HepG2 (cell line): ENCODE data around the gene GSTK1. TPM values are rescaled to one million over a fixed set of nuclear protein-coding genes. Genes with fewer than 3 reads are reported as not detected.

ENCODE experiments used
- DZIP1 ChIP-seq: sonication (generic); formaldehyde crosslinking; IDR thresholded peaks from 2 replicates; pipeline ENCODE4 v1.5.0; 2020; ENCODE audit warnings: mild to moderate bottlenecking, missing genetic modification reagents
- FOXJ3 ChIP-seq: sonication (generic); formaldehyde crosslinking; IDR thresholded peaks from 2 replicates; pipeline ENCODE4 v1.4.0; 2020; ENCODE audit warnings: missing genetic modification reagents, mild to moderate bottlenecking, borderline replicate concordance
- GMEB1 ChIP-seq: sonication (generic); formaldehyde crosslinking; IDR thresholded peaks from 2 replicates; pipeline ENCODE4 v1.5.1; 2020; ENCODE audit warnings: missing genetic modification reagents, mild to moderate bottlenecking, borderline replicate concordance
- HMGA1 ChIP-seq: sonication (generic); formaldehyde crosslinking; conservative IDR thresholded peaks from 2 replicates; pipeline ENCODE4 v1.4.0; 2020; ENCODE audit warnings: missing genetic modification reagents
- NR2C2 ChIP-seq: sonication (generic); formaldehyde crosslinking; IDR thresholded peaks from 2 replicates; pipeline ENCODE4 v1.4.0; 2020; ENCODE audit warnings: missing genetic modification reagents, mild to moderate bottlenecking, moderate library complexity, borderline replicate concordance
- RNF2 ChIP-seq: fragments of 450-650 bp; conservative IDR thresholded peaks from 2 replicates; pipeline ENCODE4 v1.6.1; 2016; ENCODE audit warnings: low read depth
- YEATS2 ChIP-seq: sonication (generic); formaldehyde crosslinking; IDR thresholded peaks from 2 replicates; pipeline ENCODE4 v1.4.0; 2020; ENCODE audit warnings: missing genetic modification reagents, borderline replicate concordance
- ZC3H13 ChIP-seq: sonication (generic); formaldehyde crosslinking; IDR thresholded peaks from 2 replicates; pipeline ENCODE4 v1.8.1; 2023; ENCODE audit warnings: mild to moderate bottlenecking, missing genetic modification reagents, moderate library complexity
- ZNF414 ChIP-seq: sonication (generic); formaldehyde crosslinking; IDR thresholded peaks from 2 replicates; pipeline ENCODE4 v1.5.0; 2020; ENCODE audit warnings: missing genetic modification reagents
- ZNF850 ChIP-seq: sonication (generic); formaldehyde crosslinking; conservative IDR thresholded peaks from 2 replicates; pipeline ENCODE4 v1.9.0; 2021; ENCODE audit warnings: mild to moderate bottlenecking, missing genetic modification reagents
- polyA plus RNA-seq, 8 experiments: library from polyadenylated mRNA; depleted of rRNA in 3 of 8; stranded (reverse) in 7 of 8; unstranded in 1 of 8; fragments of >200 nt; fragmentation: Illumina TruSeq in 4 of 8; extraction: Trizol in 4 of 8; gene quantifications; 2 replicates each; pipeline versions ENCODE4 v1.2.1 to v1.2.3, GENCODE V29; 2011 to 2016; ENCODE audit warnings: low read depth in 4 of 8, missing spikeins in 1 of 8, mixed read lengths in 1 of 8; ENCODE audit not compliant: insufficient read depth in 1 of 8
- total RNA-seq, 5 experiments: library from RNA; depleted of rRNA; stranded (reverse); fragments of >200 nt; fragmentation: Illumina TruSeq; extraction: Trizol; gene quantifications; 2 replicates each; pipeline ENCODE4 v1.2.3, GENCODE V29; 2016; ENCODE audit warnings: low read depth in 1 of 5
- TF ChIP-seq, protein P1 (sequence below): sonication (generic); formaldehyde crosslinking; IDR thresholded peaks from 2 replicates; pipeline ENCODE4 v1.4.0; 2020; ENCODE audit warnings: missing genetic modification reagents, borderline replicate concordance
- TF ChIP-seq, protein P2 (sequence below): sonication (generic); formaldehyde crosslinking; conservative IDR thresholded peaks from 2 replicates; pipeline ENCODE4 v1.4.0; 2020; ENCODE audit warnings: mild to moderate bottlenecking, missing genetic modification reagents, moderate library complexity
- TF ChIP-seq, protein P3 (sequence below): sonication (generic); formaldehyde crosslinking; IDR thresholded peaks from 2 replicates; pipeline ENCODE4 v1.4.0; 2020; ENCODE audit warnings: mild to moderate bottlenecking, missing genetic modification reagents

GSTK1 gene
- total and polyA plus RNA-seq, 2 of the 13 experiments (the other 11 are each of a cell fraction or from before 2014, with no cell fraction given), result 64.6 to 92.1 TPM

- TF ChIP-seq GMEB1 (CRISPR knock-in tag), result no peak
- TF ChIP-seq ZNF850 (CRISPR knock-in tag), result no peak
- TF ChIP-seq ZNF414 (CRISPR knock-in tag), result no peak
- TF ChIP-seq, protein P1, sequence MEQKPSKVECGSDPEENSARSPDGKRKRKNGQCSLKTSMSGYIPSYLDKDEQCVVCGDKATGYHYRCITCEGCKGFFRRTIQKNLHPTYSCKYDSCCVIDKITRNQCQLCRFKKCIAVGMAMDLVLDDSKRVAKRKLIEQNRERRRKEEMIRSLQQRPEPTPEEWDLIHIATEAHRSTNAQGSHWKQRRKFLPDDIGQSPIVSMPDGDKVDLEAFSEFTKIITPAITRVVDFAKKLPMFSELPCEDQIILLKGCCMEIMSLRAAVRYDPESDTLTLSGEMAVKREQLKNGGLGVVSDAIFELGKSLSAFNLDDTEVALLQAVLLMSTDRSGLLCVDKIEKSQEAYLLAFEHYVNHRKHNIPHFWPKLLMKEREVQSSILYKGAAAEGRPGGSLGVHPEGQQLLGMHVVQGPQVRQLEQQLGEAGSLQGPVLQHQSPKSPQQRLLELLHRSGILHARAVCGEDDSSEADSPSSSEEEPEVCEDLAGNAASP (CRISPR knock-in tag), result peak; percentile 28; the same call in 1 of the 2 replicates
- no peak for TF ChIP-seq DZIP1 (CRISPR knock-in tag)
- no peak for TF ChIP-seq FOXJ3 (CRISPR knock-in tag)
- TF ChIP-seq ZC3H13, result no peak
- peak; percentile 40 for TF ChIP-seq NR2C2 (CRISPR knock-in tag)
- TF ChIP-seq, protein P2, sequence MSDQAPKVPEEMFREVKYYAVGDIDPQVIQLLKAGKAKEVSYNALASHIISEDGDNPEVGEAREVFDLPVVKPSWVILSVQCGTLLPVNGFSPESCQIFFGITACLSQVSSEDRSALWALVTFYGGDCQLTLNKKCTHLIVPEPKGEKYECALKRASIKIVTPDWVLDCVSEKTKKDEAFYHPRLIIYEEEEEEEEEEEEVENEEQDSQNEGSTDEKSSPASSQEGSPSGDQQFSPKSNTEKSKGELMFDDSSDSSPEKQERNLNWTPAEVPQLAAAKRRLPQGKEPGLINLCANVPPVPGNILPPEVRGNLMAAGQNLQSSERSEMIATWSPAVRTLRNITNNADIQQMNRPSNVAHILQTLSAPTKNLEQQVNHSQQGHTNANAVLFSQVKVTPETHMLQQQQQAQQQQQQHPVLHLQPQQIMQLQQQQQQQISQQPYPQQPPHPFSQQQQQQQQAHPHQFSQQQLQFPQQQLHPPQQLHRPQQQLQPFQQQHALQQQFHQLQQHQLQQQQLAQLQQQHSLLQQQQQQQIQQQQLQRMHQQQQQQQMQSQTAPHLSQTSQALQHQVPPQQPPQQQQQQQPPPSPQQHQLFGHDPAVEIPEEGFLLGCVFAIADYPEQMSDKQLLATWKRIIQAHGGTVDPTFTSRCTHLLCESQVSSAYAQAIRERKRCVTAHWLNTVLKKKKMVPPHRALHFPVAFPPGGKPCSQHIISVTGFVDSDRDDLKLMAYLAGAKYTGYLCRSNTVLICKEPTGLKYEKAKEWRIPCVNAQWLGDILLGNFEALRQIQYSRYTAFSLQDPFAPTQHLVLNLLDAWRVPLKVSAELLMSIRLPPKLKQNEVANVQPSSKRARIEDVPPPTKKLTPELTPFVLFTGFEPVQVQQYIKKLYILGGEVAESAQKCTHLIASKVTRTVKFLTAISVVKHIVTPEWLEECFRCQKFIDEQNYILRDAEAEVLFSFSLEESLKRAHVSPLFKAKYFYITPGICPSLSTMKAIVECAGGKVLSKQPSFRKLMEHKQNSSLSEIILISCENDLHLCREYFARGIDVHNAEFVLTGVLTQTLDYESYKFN (CRISPR knock-in tag), result peak; percentile 72
- no peak for TF ChIP-seq RNF2
- no peak for TF ChIP-seq HMGA1 (CRISPR knock-in tag)
- TF ChIP-seq, protein P3, sequence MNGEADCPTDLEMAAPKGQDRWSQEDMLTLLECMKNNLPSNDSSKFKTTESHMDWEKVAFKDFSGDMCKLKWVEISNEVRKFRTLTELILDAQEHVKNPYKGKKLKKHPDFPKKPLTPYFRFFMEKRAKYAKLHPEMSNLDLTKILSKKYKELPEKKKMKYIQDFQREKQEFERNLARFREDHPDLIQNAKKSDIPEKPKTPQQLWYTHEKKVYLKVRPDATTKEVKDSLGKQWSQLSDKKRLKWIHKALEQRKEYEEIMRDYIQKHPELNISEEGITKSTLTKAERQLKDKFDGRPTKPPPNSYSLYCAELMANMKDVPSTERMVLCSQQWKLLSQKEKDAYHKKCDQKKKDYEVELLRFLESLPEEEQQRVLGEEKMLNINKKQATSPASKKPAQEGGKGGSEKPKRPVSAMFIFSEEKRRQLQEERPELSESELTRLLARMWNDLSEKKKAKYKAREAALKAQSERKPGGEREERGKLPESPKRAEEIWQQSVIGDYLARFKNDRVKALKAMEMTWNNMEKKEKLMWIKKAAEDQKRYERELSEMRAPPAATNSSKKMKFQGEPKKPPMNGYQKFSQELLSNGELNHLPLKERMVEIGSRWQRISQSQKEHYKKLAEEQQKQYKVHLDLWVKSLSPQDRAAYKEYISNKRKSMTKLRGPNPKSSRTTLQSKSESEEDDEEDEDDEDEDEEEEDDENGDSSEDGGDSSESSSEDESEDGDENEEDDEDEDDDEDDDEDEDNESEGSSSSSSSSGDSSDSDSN (CRISPR knock-in tag), result no peak
- TF ChIP-seq YEATS2, result peak; percentile 46; the same call in 1 of the 2 replicates
These were observed 14.4 kb upstream of the GSTK1 start (continued) for GRCh38 chr7:143248761-143249354.
